SJSA1 (cell line): ENCODE data around the gene SPACA5B. TPM values are rescaled to one million over a fixed set of nuclear protein-coding genes. Genes with fewer than 3 reads are reported as not detected.
"Not testable (repeated sequence)": the region's sequence is repeated elsewhere in the genome, so short reads cannot be mapped to it uniquely, and the experiment has no call there.

Source experiments
- DNase-seq, 2 experiments: peaks; one replicate each; pipeline ENCODE4 v3.0.0-alpha.2; 2015 to 2020; ENCODE audit warnings: low spot score in 2 of 2, low read depth in 1 of 2
- H3K27ac ChIP-seq: fragments of 250-450 bp; sonication (Bioruptor Pico); 2 replicates; pipeline ENCODE4 v1.5.1; 2020; ENCODE audit warnings: mild to moderate bottlenecking, moderate library complexity
- H3K27me3 ChIP-seq: fragments of 250-450 bp; sonication (Bioruptor Pico); replicated peaks from 2 replicates; pipeline ENCODE4 v1.5.1; 2020; ENCODE audit warnings: mild to moderate bottlenecking, moderate library complexity
- H3K36me3 ChIP-seq: fragments of 250-450 bp; sonication (Bioruptor Pico); 2 replicates; pipeline ENCODE4 v1.5.1; 2020; ENCODE audit warnings: mild to moderate bottlenecking
- H3K4me1 ChIP-seq: fragments of 250-450 bp; sonication (Bioruptor Pico); replicated peaks from 2 replicates; pipeline ENCODE4 v1.6.1; 2021; ENCODE audit warnings: mild to moderate bottlenecking
- H3K4me3 ChIP-seq: fragments of 250-450 bp; sonication (Bioruptor Pico); 2 replicates; pipeline ENCODE4 v1.5.1; 2020; ENCODE audit warnings: mild to moderate bottlenecking
- H3K9me3 ChIP-seq: fragments of 250-450 bp; sonication (Bioruptor Pico); replicated peaks from 2 replicates; pipeline ENCODE4 v1.5.1; 2020; ENCODE audit warnings: mild to moderate bottlenecking
- total RNA-seq: library from RNA; depleted of rRNA; stranded (reverse); fragments of >200 nt; shearing (Covaris generic); gene quantifications from 2 replicates; pipeline ENCODE4 v1.2.3, GENCODE V29; 2014; rRNA removed

SPACA5B gene
- total RNA-seq, 1 experiment from 2014 or later, result not detected

- no peaks in the 10 kb centered on the region for H3K9me3 ChIP-seq
- H3K36me3 ChIP-seq, result no peaks in the 10 kb centered on the region
- DNase-seq, result no peak
- H3K27ac ChIP-seq, result no peak overlapping the region
- H3K4me1 ChIP-seq, result no peaks in the 10 kb centered on the region
- H3K27me3 ChIP-seq, result no peaks in the 10 kb centered on the region
- H3K4me3 ChIP-seq, result no peak overlapping the region
Observed at GRCh38 chrX:48153769-48154168, 23.3 kb downstream of the SPACA5B start.

DNA sequence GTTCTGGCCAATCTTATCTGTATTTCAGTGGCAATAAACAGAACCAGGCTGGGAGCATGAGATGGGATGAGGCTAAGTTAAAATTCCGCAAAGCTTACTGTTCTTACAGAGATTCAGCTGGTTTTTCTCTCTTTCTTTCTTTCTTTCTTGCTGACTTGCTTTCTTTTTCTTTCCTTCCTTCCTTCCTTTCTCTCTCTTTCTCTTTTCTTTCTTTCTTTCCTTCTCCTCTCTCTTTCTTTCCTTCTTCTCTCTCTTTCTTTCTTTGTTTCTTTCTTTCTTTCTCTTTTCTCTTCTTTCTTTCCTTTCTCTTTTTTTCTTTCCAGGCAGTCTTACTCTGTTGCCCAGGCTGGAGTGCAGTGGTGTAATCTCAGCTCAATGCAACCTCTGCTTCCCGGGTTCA is 24.4 kb downstream of the SPACA5B start:
- H3K9me3 ChIP-seq, result no peaks in the 10 kb centered on the region
- H3K4me3 ChIP-seq, result no peak overlapping the region
- H3K4me1 ChIP-seq, result no peaks in the 10 kb centered on the region
- H3K27me3 ChIP-seq, result no peaks in the 10 kb centered on the region
- H3K27ac ChIP-seq, result no peak overlapping the region
- H3K36me3 ChIP-seq, result no peaks in the 10 kb centered on the region
- DNase-seq, result no peak

DNA sequence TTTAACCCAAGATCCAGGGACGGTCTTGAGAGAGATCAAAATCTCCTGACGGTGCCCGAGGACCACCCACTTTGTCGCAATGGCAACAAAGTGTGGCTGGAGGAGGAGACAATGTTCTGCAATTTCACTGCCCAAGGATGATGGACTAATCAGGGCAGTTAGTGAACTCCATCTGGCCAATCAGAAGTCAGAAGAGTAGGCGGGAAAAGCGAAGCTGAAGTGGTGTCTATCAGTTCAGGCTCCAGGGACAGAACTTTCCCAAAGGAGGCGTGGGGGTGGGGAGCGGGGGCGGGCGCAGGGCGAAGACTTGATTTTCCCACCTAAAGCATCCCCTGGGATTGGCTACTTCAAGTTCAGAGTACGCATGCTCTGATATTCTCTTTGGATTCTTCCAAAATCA is 25.6 kb downstream of the SPACA5B start:
- no peak overlapping the region for H3K27ac ChIP-seq
- H3K27me3 ChIP-seq, result no peaks in the 10 kb centered on the region
- no peaks in the 10 kb centered on the region for H3K4me1 ChIP-seq
- H3K36me3 ChIP-seq, result no peaks in the 10 kb centered on the region
- DNase-seq, result no peak
- H3K4me3 ChIP-seq, result no peak overlapping the region
- no peaks in the 10 kb centered on the region for H3K9me3 ChIP-seq

DNA sequence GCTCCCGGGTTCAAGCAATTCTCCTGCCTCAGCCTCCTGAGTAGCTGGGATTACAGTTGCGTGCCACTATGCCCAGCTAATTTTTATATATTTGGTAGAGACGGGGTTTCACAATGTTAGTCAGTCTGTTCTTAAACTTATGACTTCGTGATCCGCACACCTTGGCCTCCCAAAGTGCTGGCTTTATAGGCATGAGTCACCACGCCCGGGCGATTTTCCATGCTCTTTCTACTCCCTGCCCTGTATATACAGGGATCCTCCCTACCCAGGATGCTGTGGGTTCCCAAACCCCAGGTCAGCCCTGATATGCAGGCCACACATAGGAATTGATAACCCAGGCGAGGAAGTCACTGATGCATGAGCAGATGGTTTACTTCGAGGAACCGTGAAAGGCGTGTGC is 34.8 kb downstream of the SPACA5B start:
- Histone ChIP-seq H3K9me3 (no peaks in the 10 kb centered on the region), H3K27ac (no peak overlapping the region), H3K4me1 (no peaks in the 10 kb centered on the region), H3K4me3 (no peak overlapping the region), H3K27me3 (no peaks in the 10 kb centered on the region), H3K36me3 (no peaks in the 10 kb centered on the region)
- no peak for DNase-seq

GRCh38 chrX:48166322-48166721 is 35.9 kb downstream of the SPACA5B start:
- not testable (repeated sequence) for DNase-seq, H3K27ac ChIP-seq, H3K4me3 ChIP-seq

GRCh38 chrX:48179691-48180090 is 49.3 kb downstream of the SPACA5B start:
- H3K9me3 ChIP-seq, result no peaks in the 10 kb centered on the region
- no peak overlapping the region for H3K27ac ChIP-seq
- H3K4me3 ChIP-seq, result no peak overlapping the region
- H3K27me3 ChIP-seq, result no peaks in the 10 kb centered on the region
- H3K36me3 ChIP-seq, result no peaks in the 10 kb centered on the region
- no peaks in the 10 kb centered on the region for H3K4me1 ChIP-seq
- no peak for DNase-seq

More at GRCh38 chrX:48166322-48166721, 35.9 kb downstream of the SPACA5B start:
- H3K9me3 ChIP-seq, H3K27me3 ChIP-seq, H3K36me3 ChIP-seq, H3K4me1 ChIP-seq: not testable (repeated sequence)

DNA sequence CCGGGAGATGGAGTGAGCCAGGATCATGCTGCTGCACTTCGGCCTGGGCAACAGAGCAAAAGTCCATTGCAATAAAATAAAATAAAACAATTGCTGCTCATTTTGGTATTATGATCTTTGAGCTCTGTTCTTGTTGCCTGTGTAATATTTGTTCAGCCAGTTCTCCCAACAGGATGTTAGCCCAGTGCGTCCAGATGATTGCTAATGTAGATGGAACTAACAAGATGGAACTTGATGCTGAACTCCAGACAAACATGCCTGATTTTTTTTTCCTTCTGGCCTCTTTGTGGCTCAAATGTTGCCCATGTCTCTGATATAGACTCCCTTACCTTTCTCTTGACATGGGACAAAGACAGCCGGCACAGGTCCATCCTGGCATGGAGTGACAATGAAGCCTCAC is 50.4 kb downstream of the SPACA5B start:
- Histone ChIP-seq H3K36me3 (no peaks in the 10 kb centered on the region), H3K4me1 (no peaks in the 10 kb centered on the region), H3K27ac (no peak overlapping the region), H3K27me3 (no peaks in the 10 kb centered on the region), H3K9me3 (no peaks in the 10 kb centered on the region), H3K4me3 (no peak overlapping the region)
- no peak for DNase-seq

- H3K27ac ChIP-seq, DNase-seq, H3K4me3 ChIP-seq, H3K9me3 ChIP-seq, H3K27me3 ChIP-seq, H3K4me1 ChIP-seq, H3K36me3 ChIP-seq: not testable (repeated sequence)
Observed at GRCh38 chrX:48181882-48182281, 51.5 kb downstream of the SPACA5B start.

Other genes with a start within 250 kb of the SPACA5B start
- 3.4 and 3.9 TPM in 2 replicates for gene ZNF182, start 126.6 kb upstream of the SPACA5B start, total RNA-seq
- gene SPACA5, start 123.6 kb upstream of the SPACA5B start, total RNA-seq, result not detected in 2 replicates
- gene ZNF630, start 59.0 kb upstream of the SPACA5B start, total RNA-seq, result 0.47 and 0.58 TPM in 2 replicates
- gene SSX5, start 66.2 kb downstream of the SPACA5B start, total RNA-seq, result not detected in 2 replicates
- gene SSX1, start 124.8 kb downstream of the SPACA5B start, total RNA-seq, result 1.4 TPM in 1 of 2 replicates, not detected in the other
- not detected in 2 replicates for gene SSX3, start 226.1 kb downstream of the SPACA5B start, total RNA-seq